ENCODE results near the gene ZBTB17. TPM values are rescaled to one million over a fixed set of nuclear protein-coding genes. Genes with fewer than 3 reads are reported as not detected.

The ZBTB17 gene
- total and polyA plus RNA-seq, 2 of the 8 experiments (the other 6 are each of a cell fraction or from before 2014, with no cell fraction given), result 24.7 to 36.2 TPM

DNA sequence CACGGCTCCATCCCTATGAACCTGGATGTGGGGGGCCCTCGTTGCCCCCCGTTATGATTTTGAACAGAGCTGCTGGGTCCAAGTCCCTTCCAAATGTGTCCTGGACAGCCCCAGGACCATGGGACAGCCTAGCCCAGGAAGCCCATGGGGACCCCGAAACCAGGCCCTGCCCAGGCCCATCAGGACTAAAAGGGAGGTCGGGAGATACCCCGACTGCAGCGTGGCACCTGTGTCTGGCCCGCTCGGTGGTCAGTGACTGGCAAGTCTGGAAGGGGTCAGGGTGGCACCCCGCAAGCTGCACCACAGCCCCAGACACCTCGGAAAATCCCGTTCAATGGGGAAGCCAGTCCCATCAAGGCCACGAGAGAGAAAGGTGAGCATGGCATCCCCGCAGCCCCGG, 17.8 kb upstream of the ZBTB17 start:
- Histone ChIP-seq H3K79me1 (ENCODE audit: low read depth, low read length) (no peaks in the 10 kb centered on the region), H3K36me3 (ENCODE audit: control insufficient read depth in 2 of 4, insufficient read depth in 4 of 4, low read length in 3 of 4) (no peaks in the 10 kb centered on the region), H4K91ac (replicated peaks; ENCODE audit: insufficient read length, low read length) (no peak overlapping the region), H3K4ac (replicated peaks; ENCODE audit: insufficient read length, low read depth, low read length) (no peak overlapping the region), H3K56ac (replicated peaks; ENCODE audit: insufficient read length, low read depth, low read length) (no peak overlapping the region), H2BK20ac (ENCODE audit: low read length) (no peak overlapping the region), H3K79me2 (ENCODE audit: control insufficient read depth in 1 of 2, insufficient read depth in 2 of 2, low read length in 2 of 2) (no peaks in the 10 kb centered on the region), H3K27ac (ENCODE audit: low read depth, low read length) (no peak overlapping the region), H4K8ac (ENCODE audit: extremely low read depth, insufficient read depth, low read length) (no peak overlapping the region), H3K27me3 (replicated peaks in 1 of 4; ENCODE audit: control insufficient read depth in 3 of 4, extremely low read depth in 1 of 4, insufficient read depth in 3 of 4, low read length in 3 of 4) (peaks cover 0 to 3% (median 0%) of the 10 kb centered on the region in 4 experiments; a peak in 1 of 7 replicates), H3K4me2 (ENCODE audit: insufficient read depth in 1 of 2, low read depth in 2 of 2, low read length in 2 of 2) (no peak overlapping the region), H4K5ac (ENCODE audit: insufficient read length, low read depth, low read length) (no peak overlapping the region), H2BK12ac (ENCODE audit: low read depth, low read length) (no peak overlapping the region), H2AK5ac (ENCODE audit: low read depth, low read length) (no peak overlapping the region), H3K18ac (ENCODE audit: extremely low read depth, low read length) (no peak overlapping the region), H2BK15ac (ENCODE audit: low read length) (no peak overlapping the region), H3K4me1 (replicated peaks in 1 of 4; ENCODE audit: control insufficient read depth in 3 of 4, insufficient read depth in 4 of 4, low read length in 3 of 4) (no peaks in the 10 kb centered on the region), H3K23me2 (ENCODE audit: low read depth, low read length) (no peaks in the 10 kb centered on the region), H4K20me1 (replicated peaks in 1 of 2; ENCODE audit: control insufficient read depth in 1 of 2, insufficient read depth in 2 of 2, low read length in 2 of 2) (peaks cover 0 to 5% of the 10 kb centered on the region in 2 experiments), H3K9ac (replicated peaks in 1 of 4; ENCODE audit: extremely low read depth in 1 of 4, low read depth in 3 of 4, low read length in 3 of 4) (no peak overlapping the region), H3K9me3 (ENCODE audit: insufficient read depth in 2 of 2, low read depth in 1 of 2, low read length in 1 of 2) (no peaks in the 10 kb centered on the region), H3K14ac (ENCODE audit: insufficient read length) (no peak overlapping the region), H2BK120ac (replicated peaks; ENCODE audit: low read depth, low read length) (no peak overlapping the region), H3K4me3 (ENCODE audit: extremely low read depth in 1 of 4, insufficient read depth in 2 of 4, low read depth in 3 of 4, low read length in 4 of 4) (no peak overlapping the region), H2BK5ac (ENCODE audit: low read depth, low read length) (no peak overlapping the region), H2AFZ (ENCODE audit: low read length) (no peak overlapping the region), H3K23ac (ENCODE audit: insufficient read length) (no peak overlapping the region)
- no peak for DNase-seq (ENCODE audit: low read depth in 1 of 2, low spot score in 2 of 2)
- WGBS, 2 experiments (ENCODE audit: extremely low coverage in 1 of 2, insufficient coverage in 1 of 2, insufficient read length in 1 of 2, insufficient replicate concordance in 2 of 2, low coverage in 1 of 2, low lambda C conversion rate in 2 of 2, missing lambda C conversion rate in 1 of 2), result 88% methylated on average over 14 of the region's 15 CpGs; no CpG with 5 or more reads in 1 of the 2 experiments
- ChIA-PET POLR2A (ENCODE audit: partially characterized antibody) (interaction anchor here (0.7 kb wide), 1 partner anchor 19 kb away, joined by 3 read pairs; no protein-coding TSS in a partner anchor), CTCF (ENCODE audit: partially characterized antibody) (interaction anchor here (1.2 to 2.1 kb wide), 5 partner anchors 7 to 202 kb away, joined by 3 to 15 read pairs (median 5); no protein-coding TSS in a partner anchor)
- FAIRE-seq, result no peak
- TF ChIP-seq FOSL1 (IDR thresholded peaks at IDR 0.05; ENCODE audit: insufficient read depth, low read depth, low read length) (no peak), ASH2L (IDR thresholded peaks at IDR 0.05; ENCODE audit: low read length) (no peak), SUZ12 (IDR thresholded peaks at IDR 0.05; ENCODE audit: low read length) (no peak), ATF3 (IDR thresholded peaks at IDR 0.05; ENCODE audit: insufficient read depth, low read depth, low read length) (no peak), RBBP5 (IDR thresholded peaks at IDR 0.05; ENCODE audit: borderline replicate concordance, low read depth, low read length) (no peak), TAF1 (IDR thresholded peaks at IDR 0.05; ENCODE audit: low read depth, low read length) (no peak), POU5F1 (IDR thresholded peaks at IDR 0.05; ENCODE audit: low read depth, low read length) (no peak), SAP30 (IDR thresholded peaks at IDR 0.05; ENCODE audit: insufficient read depth, insufficient replicate concordance, low read length) (no peak), KDM5A (IDR thresholded peaks at IDR 0.05; ENCODE audit: low read length) (no peak), YY1 (IDR thresholded peaks at IDR 0.05; ENCODE audit: low read depth, low read length) (no peak)
- TF ChIP-seq, protein P1, sequence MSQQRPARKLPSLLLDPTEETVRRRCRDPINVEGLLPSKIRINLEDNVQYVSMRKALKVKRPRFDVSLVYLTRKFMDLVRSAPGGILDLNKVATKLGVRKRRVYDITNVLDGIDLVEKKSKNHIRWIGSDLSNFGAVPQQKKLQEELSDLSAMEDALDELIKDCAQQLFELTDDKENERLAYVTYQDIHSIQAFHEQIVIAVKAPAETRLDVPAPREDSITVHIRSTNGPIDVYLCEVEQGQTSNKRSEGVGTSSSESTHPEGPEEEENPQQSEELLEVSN (IDR thresholded peaks at IDR 0.05), result no peak

Measured in H1 (cell line).